ENCODE results near the gene STX16. TPM values are rescaled to one million over a fixed set of nuclear protein-coding genes. Genes with fewer than 3 reads are reported as not detected.

The STX16 gene
- total RNA-seq, 1 donor from 2014 or later: 24.7 TPM

DNA sequence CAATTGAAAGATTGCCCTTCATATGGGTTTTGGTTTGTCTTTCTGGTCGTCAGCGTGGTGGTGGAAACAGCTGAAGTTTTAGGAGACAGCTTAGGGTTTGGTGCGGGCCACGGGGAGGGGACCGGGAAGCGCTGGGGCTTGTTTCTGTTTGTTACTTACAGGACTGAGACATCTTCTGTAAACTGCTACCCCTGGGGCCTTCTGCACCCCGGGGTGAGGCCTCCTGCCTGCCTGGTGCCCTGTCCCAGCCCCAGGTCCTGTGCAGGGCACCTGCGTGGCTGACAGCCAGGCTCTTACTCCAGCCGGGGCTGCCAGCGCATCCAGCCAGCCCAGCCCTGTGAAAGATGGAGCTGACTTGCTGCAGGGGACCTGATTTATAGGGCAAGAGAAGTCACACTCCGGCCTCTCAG is 64.3 kb downstream of the STX16 start:
- no peaks in the 10 kb centered on the region for H3K9me3 ChIP-seq
- no peak for DNase-seq (ENCODE audit: low spot score in 2 of 2)
- TF ChIP-seq, protein P1, sequence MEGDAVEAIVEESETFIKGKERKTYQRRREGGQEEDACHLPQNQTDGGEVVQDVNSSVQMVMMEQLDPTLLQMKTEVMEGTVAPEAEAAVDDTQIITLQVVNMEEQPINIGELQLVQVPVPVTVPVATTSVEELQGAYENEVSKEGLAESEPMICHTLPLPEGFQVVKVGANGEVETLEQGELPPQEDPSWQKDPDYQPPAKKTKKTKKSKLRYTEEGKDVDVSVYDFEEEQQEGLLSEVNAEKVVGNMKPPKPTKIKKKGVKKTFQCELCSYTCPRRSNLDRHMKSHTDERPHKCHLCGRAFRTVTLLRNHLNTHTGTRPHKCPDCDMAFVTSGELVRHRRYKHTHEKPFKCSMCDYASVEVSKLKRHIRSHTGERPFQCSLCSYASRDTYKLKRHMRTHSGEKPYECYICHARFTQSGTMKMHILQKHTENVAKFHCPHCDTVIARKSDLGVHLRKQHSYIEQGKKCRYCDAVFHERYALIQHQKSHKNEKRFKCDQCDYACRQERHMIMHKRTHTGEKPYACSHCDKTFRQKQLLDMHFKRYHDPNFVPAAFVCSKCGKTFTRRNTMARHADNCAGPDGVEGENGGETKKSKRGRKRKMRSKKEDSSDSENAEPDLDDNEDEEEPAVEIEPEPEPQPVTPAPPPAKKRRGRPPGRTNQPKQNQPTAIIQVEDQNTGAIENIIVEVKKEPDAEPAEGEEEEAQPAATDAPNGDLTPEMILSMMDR (IDR thresholded peaks at IDR 0.05): no peak
- H3K4me3 ChIP-seq: no peak overlapping the region
- no peaks in the 10 kb centered on the region for H3K4me1 ChIP-seq
- H3K27me3 ChIP-seq: no peaks in the 10 kb centered on the region
- no peak overlapping the region for H3K27ac ChIP-seq
- intact Hi-C loops (cut with DNase I): no loop called here
- H3K36me3 ChIP-seq: peaks cover 9 to 12% of the 10 kb centered on the region in 2 donors

GRCh38 chr20:58715801-58716475 is 64.9 kb downstream of the STX16 start:
- H3K27ac ChIP-seq: no peak overlapping the region
- H3K9me3 ChIP-seq: no peaks in the 10 kb centered on the region
- no peaks in the 10 kb centered on the region for H3K4me1 ChIP-seq
- H3K27me3 ChIP-seq: no peaks in the 10 kb centered on the region
- DNase-seq (ENCODE audit: low spot score in 2 of 2): peak in 1 of 2 donors; percentile 52
- peaks cover 9 to 12% of the 10 kb centered on the region in 2 donors for H3K36me3 ChIP-seq
- TF ChIP-seq, protein P1 (IDR thresholded peaks at IDR 0.05): no peak
- H3K4me3 ChIP-seq: no peak overlapping the region
- intact Hi-C loops (cut with DNase I): no loop called here

- Histone ChIP-seq H3K4me3 (no peak overlapping the region), H3K36me3 (peaks cover 9 to 12% of the 10 kb centered on the region in 2 donors), H3K27me3 (no peaks in the 10 kb centered on the region), H3K27ac (no peak overlapping the region), H3K4me1 (no peaks in the 10 kb centered on the region), H3K9me3 (no peaks in the 10 kb centered on the region)
- TF ChIP-seq, protein P1 (IDR thresholded peaks at IDR 0.05): no peak
- peak in 1 of 2 donors; percentile 60 for DNase-seq (ENCODE audit: low spot score in 2 of 2)
- intact Hi-C loops (cut with DNase I): no loop called here
These were observed 65.6 kb downstream of the STX16 start for GRCh38 chr20:58716476-58717277.

DNA sequence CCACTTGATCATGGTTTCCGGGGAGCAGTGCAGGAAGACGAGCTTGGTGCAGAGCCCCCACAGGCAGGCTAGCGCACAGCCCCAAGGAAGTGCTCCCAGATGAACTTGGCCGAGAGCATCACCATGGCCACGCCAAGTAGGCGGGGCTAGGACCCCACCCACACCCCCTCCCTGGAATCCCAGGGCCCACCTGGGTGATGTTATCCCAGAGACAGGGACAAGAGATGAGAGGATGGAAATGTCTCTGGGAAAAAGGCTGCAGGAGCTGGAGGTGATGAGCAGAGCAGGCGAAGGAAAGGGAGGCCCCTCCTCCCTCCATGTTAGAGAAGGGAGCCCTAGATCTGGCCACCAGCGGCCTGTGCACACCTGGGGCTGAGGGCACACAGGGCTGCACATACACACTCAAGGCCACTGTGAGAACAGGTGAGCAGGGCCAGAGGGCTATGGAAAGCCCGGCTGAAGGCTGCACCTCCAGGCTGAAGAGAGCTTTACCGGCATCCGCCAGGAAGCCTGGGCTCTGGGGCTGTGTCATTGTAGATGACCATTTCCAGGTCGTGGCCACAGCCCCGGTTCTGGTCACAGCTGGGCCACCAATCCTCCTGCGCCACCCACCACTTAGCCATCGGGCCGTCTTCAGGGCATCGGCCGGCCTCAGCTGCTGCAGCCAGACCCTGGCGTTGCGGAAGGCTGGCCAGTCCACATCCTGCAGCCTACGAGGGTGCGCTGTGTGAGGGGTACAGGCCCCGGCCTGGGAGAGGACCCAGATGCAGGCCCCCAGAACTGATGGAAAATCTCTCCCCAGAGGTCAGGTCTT is 66.4 kb downstream of the STX16 start:
- TF ChIP-seq, protein P1 (IDR thresholded peaks at IDR 0.05): no peak
- DNase-seq (ENCODE audit: low spot score in 2 of 2): peak in 1 of 2 donors; percentile 49
- Histone ChIP-seq H3K27me3 (no peaks in the 10 kb centered on the region), H3K9me3 (no peaks in the 10 kb centered on the region), H3K36me3 (peaks cover 9 to 11% of the 10 kb centered on the region in 2 donors), H3K27ac (no peak overlapping the region), H3K4me3 (no peak overlapping the region), H3K4me1 (no peaks in the 10 kb centered on the region)
- intact Hi-C loops (cut with DNase I): no loop called here

DNA sequence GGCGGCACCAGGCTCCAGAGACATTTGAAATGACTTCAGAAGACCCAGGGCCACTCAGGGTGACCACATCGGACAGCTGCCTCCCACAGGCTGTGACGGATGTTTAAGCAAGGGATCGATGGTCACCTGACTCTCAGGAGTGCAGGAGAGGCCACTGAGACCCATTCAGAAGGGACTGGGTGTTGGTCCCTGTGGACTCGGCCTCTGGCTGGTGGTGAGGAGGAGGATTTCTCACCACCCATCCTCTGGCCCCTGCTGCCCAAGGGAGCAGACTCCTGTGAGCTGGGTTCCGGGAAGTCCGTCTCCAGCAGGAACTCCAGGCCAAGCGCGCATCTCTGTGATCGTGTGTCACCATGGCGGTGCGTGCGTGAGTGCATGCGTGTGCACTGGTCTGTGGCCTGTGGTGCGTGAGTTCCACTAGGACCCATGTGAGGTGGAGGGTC is 67.1 kb downstream of the STX16 start:
- no peaks in the 10 kb centered on the region for H3K9me3 ChIP-seq
- DNase-seq (ENCODE audit: low spot score in 2 of 2): peak in 1 of 2 donors; percentile 34
- no peaks in the 10 kb centered on the region for H3K4me1 ChIP-seq
- H3K27me3 ChIP-seq: no peaks in the 10 kb centered on the region
- H3K4me3 ChIP-seq: no peak overlapping the region
- H3K27ac ChIP-seq: no peak overlapping the region
- H3K36me3 ChIP-seq: peaks cover 9% of the 10 kb centered on the region in 2 donors
- intact Hi-C loops (cut with DNase I): no loop called here
- TF ChIP-seq, protein P1 (IDR thresholded peaks at IDR 0.05): no peak
